C4-2B (cell line): Measurements from ENCODE around the gene MNS1.

Source experiments
- CTCF ChIP-seq: fragments of 450-650 bp; conservative IDR thresholded peaks from 2 replicates; pipeline ENCODE4 v1.5.1; 2017; ENCODE audit warnings: mild to moderate bottlenecking
- ZFX ChIP-seq: fragments of 450-650 bp; IDR thresholded peaks from 2 replicates; pipeline ENCODE4 v1.6.1; 2017

DNA sequence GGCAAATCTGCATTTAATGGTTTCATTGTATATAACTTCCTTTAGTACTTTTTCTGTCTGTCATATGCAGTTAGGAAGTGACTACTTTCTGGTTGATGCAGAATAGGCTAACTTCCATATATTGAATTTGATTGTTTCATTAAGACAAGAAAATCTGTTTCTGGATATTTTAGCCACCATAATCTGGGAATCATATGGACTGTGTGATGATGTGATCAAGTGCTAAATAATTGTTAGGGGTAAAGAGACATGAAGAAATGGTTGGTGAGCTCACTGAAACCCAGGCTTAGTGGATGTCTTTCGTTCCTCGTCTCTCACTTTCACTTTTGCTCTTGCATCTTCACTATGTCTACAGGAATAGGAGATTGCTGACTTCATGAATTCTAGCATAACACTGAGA, 3.5 kb upstream of the MNS1 start:
- TF ChIP-seq CTCF, result no peak
- TF ChIP-seq ZFX, result no peak
